ENCODE results near the gene MYL5.
"Not testable (repeated sequence)": the region's sequence is repeated elsewhere in the genome, so short reads cannot be mapped to it uniquely, and the experiment has no call there.

MYL5 gene

GRCh38 chr4:687048-687970 is 13.0 kb downstream of the MYL5 start:
- no peak for DNase-seq

- DNase-seq = no peak
Measured at GRCh38 chr4:687971-688853, 13.9 kb downstream of the MYL5 start.

GRCh38 chr4:688854-689681 is 14.7 kb downstream of the MYL5 start, which contains the start of gene SLC49A3:
Gene SLC49A3, minus strand, starts transcription at chr4:689151. Its CDS starts 24 bp downstream, at chr4:689127.
- DNase-seq = no peak

- DNase-seq = no peak
Measured at GRCh38 chr4:689723-690122, 15.4 kb downstream of the MYL5 start.

GRCh38 chr4:692771-693554 is 18.6 kb downstream of the MYL5 start:
- no peak for DNase-seq

- DNase-seq = not testable (repeated sequence)
Measured at GRCh38 chr4:694341-694940, 20.1 kb downstream of the MYL5 start.

GRCh38 chr4:699816-700580 is 25.7 kb downstream of the MYL5 start:
- DNase-seq = no peak

GRCh38 chr4:700587-701264 is 26.4 kb downstream of the MYL5 start:
- DNase-seq = no peak

GRCh38 chr4:702618-703048 is 28.3 kb downstream of the MYL5 start:
- no peak for DNase-seq

- DNase-seq = no peak
Measured at GRCh38 chr4:703336-704197, 29.2 kb downstream of the MYL5 start.

- no peak for DNase-seq
Measured at GRCh38 chr4:704198-704891, 30.0 kb downstream of the MYL5 start.

- no peak for DNase-seq
Measured at GRCh38 chr4:704971-705277, 30.6 kb downstream of the MYL5 start.

- DNase-seq = peak; percentile 84
Measured at GRCh38 chr4:705278-706082, 31.1 kb downstream of the MYL5 start, which contains the start of gene PCGF3. Gene PCGF3, plus strand, starts transcription at chr4:705832. Its CDS starts 27,849 bp downstream, at chr4:733681.

- not testable (repeated sequence) for DNase-seq
Measured at GRCh38 chr4:706083-706633, 31.8 kb downstream of the MYL5 start.

- DNase-seq = no peak
Measured at GRCh38 chr4:706834-707598, 32.7 kb downstream of the MYL5 start.

- DNase-seq = no peak
Measured at GRCh38 chr4:707929-708630, 33.7 kb downstream of the MYL5 start.

All from KG1 (cell line).